GM21447 (cell line): ENCODE results near the gene LRMDA.

Experiments used
- ATAC-seq: cut with Tn5 transposase; IDR thresholded peaks from one replicate; pipeline ENCODE4 v1.9.1; 2021; ENCODE audit not compliant: unreplicated experiment

The LRMDA gene

DNA sequence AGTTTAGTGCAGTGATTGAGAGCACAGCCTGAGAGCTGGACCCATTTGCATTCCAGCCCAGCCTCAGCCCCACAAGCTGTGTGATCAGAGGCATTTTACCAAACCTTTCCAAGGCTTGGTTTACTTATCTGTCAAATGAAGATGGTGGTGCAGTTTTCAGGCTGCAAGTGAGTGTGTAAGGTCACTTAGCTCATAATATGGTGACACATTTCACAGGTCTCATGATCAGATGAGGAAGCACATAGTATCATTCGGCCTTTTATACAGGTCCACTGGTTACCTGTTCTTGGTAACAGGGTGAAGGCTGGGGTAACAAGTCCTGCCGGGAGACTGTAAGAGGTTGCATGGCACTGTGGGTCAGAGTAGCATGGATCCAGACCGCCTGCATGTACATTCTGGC is 371.7 kb downstream of the LRMDA start:
- ATAC-seq, result no peak

DNA sequence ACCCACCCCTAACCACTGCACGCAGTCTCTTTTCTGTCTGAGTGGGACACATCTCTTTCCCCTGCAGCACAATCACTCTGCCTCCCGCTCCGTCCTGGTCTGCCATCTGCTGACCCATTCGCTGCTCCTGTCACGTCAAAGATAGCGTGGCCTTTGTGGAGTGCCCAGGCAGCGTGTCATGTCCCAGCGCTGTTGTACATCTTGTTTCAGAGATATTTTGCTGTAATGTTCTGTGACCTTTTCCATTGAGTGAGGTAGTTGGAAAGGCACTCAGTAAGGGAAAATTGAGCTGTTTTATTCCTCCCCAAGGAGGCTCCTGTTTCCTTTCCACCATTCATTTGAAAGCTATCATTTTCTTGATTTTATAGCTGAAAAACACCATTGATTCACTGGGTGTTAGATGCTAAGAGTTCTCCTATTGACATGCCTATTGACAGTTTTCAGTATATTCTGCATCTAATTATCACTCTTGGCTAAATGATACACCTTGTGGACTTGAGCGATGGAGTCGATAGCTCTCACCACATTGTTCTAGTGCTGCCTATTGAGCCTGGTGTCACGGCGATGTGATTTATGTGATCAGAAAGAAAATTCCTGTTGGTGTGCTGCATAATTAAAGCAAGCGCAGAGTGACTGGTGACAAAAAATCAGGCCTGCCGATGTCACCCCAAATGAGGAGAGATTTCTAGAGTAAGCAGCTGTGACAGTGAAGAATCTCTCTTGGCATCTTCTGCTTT is 372.6 kb downstream of the LRMDA start:
- ATAC-seq, result no peak

DNA sequence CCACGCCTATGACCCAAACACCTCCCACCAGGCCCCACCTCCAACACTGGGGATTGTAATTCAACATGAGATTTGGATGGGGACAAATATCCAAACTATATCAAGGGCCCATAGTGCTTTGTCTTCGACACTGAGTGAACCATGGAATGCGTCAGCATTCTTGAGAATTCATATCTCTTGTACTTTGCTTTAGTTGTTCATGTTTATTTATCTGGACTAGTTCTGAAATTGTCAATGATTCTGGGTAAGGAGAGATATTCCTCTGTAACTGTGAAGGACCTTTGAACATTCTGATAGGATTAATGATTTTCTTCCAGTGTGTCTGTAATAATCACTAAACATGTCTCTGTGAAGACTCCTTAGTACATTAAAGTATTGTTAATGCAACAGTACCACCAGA is 374.8 kb downstream of the LRMDA start:
- ATAC-seq, result no peak

- ATAC-seq, result no peak
Observed at GRCh38 chr10:75807456-75807855, 376.0 kb downstream of the LRMDA start.

DNA sequence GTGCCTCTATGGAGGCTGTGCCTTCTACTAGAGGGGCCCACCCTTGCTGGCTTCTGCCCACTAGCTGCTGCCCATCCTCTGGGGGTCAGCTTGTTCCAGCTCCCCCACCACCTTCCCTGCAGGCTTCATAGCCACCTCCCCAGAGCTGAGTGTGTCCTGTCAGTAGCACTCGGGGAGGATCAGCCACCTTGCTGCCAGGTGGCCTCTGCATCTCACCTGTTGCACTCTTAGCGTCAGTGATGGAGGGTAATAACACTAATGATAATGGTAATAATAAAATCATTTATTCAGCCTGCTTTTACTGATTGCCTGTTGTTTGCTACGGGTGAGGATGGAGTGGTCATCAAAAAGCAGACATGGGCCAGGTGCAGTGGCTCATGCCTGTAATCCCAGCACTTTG is 377.6 kb downstream of the LRMDA start:
- no peak for ATAC-seq

DNA sequence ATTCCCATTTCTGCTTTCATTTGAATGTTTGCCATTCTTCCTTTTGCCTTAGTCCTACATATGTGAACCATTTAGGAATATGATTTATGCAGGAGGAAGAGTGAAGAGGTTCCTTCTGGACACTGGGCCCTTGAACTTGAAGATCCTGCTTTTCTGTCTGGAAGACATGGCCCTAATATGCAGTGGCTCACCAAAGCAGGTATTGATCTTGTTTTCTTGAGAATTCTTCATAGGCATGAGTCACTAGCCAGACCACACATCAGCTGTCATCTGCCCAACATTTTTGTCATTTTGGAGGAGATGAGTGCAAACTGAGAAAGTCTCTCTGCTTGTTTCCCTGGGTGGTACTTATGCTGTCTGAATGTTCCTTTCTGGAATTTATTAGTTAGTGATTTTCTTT is 382.6 kb downstream of the LRMDA start:
- no peak for ATAC-seq

DNA sequence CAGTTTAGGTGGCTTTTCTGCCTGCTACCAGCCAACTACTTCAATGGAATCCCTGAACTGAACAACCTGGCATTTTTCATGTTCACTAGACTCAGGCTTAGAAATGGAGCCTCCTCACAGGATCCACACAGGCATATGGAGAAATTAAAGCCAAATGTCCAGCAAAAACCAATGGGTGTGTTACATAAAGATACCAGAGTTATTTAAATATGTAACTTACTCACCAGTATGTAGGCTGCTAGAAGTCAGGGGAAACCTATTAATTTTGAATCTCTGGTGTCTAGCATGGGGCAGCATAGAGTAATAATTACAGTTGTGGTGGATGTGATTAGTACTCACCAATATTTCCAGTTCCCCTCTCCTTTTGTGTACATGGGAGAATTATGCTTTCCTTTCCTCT is 383.6 kb downstream of the LRMDA start:
- no peak for ATAC-seq

DNA sequence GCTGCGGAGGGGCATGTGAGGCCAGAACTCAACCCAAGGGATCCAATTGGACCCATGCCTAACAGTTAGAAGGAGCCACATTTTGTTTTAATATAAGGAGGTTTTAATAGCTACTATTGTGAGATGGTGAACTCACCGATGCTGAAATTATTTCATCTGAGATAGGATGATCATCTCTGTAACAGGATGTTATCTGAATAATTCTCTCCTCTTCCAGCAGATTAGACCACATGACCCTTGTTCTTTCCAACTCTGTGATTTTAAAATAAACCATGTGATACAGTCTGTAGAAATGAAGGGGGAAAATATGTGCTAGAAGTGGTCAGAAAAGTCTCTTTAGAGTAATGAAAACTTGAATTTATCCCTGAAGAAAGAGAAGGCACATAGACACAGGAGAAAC is 385.8 kb downstream of the LRMDA start:
- ATAC-seq, result no peak

DNA sequence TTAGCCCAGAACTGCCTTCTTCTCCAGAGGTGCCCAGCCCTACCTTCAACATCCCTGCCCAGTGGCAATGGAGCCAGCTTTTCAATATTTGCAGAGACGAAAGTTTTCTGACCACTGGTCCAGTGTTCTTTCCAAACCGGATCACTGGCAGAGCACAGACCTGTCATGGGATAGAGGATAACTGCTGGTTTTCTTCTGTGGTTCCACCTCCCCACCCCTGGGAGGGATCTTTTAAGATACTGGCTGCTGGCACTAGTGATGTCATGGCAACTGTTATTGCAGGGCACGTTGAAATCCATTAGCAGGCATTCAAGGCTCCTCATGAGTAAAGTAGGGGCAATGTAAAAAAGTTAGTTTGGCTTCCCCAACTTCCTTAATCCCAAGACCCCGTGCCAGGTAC is 387.1 kb downstream of the LRMDA start:
- no peak for ATAC-seq

- no peak for ATAC-seq
Observed at GRCh38 chr10:75825235-75825634, 393.8 kb downstream of the LRMDA start.

GRCh38 chr10:75825661-75826060 is 394.2 kb downstream of the LRMDA start:
- ATAC-seq, result no peak

DNA sequence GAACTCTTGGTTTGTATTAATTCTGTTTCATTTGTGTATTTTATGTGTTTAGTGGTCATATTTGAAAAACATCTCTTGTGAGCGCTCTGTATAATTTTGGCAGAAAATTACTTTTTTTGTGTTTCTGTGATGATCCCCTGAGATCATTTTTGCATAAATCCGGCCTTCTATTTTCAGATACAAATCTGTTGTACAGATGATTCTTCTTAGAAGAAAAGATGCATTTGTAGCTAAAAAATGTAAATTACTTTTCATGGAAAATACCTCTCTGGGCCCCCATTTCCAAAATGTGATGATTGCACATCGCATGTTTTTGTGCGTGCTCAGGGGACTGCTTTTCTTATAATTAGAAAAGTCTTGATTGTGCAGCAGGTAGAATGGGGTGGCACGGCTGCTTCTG is 395.4 kb downstream of the LRMDA start:
- ATAC-seq, result no peak

- no peak for ATAC-seq
Observed at GRCh38 chr10:75827587-75828021, 396.2 kb downstream of the LRMDA start.

DNA sequence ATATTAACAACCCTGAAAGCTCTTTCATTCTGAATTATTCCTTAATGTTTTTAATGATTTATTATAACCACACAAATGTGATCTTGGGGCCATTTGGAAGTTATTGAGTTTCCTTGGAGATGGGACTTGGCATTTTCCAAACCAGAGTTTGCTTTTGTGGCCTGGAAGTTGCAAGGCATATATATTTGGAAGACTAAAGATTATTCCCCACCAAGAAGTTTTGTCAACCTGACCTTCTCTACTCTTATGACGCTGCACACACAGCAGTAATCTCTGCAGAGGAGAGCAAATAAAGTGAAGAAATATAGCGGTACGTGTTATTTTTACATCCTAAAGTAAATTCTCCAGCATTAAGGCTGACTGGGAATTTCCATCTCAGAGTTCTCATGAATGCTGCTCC is 397.0 kb downstream of the LRMDA start:
- ATAC-seq, result no peak

DNA sequence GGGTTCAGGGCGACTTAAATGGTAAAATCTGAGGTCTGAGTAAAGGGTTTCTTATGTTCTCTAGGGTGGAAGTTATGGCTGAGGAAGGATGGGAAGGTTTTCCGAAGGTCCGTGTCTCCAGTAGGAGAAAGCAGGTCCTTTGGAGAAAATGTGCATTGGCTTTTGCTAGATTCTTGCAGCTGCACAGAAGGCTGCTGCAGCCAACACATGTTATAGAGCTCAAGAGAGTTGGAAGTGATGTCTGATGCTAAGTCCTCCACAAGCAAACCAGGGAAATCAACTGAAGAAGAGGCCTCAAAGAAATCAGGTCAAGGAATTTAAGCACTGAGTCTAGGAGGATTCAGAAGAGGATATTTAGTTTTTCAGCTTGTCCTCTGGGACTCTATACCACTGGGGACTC is 404.6 kb downstream of the LRMDA start:
- ATAC-seq, result no peak

DNA sequence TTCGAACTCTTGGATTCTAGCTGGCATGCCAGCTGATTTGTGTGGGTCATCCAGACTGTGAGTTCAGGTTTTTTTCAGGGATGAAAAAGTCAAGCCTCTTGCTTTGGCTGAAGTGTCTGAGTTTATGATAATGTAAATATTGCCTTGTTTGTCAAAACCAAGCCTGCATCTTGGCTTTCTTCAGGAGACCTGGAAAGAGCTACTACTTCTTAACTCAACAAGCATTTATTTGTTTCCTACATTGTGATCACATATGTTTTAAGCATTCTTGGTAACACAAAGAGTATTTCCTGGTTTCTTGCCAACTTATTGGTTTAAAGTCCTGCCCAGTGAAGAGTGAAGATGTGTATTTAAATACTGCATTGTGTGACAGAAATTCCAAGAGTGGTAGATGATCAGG is 407.1 kb downstream of the LRMDA start:
- no peak for ATAC-seq

DNA sequence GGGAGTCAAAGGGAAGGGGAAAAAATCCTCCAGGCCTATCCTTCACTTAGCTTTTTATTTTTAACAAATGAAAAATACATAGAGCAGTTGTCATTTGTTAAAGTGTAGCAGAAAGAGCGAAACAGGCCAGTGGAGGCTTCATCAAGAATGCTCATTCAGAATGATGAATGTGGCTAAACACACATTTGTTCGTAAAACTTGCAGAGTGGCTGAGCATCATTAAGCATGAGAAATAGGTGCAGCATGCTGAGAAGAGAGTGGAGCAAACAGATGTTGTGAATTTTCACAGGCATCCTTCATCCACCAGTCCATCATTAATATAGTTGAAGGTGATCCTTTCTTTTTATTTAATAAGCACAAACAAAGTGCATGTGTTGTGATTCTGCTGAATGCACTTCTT is 407.6 kb downstream of the LRMDA start:
- ATAC-seq, result no peak

GRCh38 chr10:75841266-75841665 is 409.8 kb downstream of the LRMDA start:
- no peak for ATAC-seq

DNA sequence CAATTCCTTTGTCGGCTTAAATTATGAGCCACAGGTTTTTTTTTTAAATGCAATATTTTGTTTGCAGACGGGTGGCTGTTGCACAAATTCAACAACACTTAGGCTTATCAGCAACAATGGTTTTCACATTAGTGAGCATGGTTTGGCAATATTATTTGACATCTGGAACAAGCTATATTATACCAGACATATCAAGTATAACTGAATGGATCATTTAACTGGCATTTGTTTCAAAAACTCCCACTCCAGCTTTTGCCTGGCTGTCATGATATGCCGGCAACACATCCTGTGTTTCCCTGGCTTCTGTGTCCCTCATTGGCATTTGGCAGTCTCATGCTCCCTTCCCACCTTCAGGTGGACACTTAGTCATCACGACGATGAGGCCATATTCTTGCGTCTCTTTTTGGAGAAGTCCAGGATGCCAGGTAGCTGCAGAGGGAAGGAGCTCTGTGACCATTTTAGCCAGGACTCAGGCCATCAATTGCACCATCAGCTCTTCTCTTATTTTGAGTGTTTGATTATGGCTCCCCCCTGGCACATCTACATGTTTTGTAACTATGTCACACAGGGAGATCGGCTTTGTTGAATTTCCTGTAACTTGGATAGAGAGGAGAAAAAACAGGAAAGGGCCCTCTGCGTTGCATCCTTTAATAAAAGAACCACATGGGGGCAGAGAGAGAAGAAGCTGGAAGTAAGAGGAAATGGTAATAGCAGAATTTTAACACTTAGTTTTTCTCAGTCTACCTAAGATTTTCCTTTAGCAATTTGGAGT is 413.9 kb downstream of the LRMDA start:
- ATAC-seq, result no peak

- ATAC-seq, result no peak
Observed at GRCh38 chr10:75847477-75847876, 416.1 kb downstream of the LRMDA start.

DNA sequence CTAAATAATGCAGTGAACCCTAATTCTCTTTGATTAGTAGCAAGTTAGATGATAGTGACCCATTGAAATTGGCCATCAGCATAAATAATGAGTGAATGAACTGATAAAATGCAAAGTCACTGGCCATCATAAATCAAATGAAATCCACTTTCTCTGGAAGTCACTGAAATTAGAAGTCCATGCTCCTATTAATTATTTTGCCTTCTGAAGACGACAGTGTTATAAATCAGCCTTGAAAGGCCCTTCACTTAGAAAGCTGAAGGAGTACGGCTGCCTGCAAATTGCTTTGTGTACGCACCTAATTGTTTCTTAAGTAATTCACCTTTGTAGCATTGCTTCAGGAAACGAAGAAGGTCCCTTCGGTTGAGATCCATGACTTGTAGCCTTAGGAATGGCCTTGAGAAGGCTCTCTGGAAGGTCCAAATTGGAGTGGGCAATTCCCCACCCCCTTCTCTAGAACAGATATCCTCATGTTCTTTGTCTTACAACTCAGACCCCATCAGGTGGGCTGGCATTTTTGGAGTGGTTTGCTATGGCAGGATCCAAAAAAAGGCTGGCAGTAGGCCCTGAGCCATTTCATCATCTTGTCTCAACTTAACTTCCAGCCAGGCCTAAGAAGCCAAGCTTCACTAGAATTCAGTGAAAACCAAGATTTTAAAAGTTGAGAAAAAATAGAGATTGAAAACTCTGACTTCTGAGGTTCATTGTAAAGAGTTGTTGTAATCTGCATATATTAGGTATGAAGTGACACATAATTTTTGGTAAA is 420.3 kb downstream of the LRMDA start:
- no peak for ATAC-seq
